Natural killer cell (primary cell): Measurements from ENCODE around the gene OR11H6. TPM values are rescaled to one million over a fixed set of nuclear protein-coding genes. Genes with fewer than 3 reads are reported as not detected.

Source experiments
- ATAC-seq, 3 donors: fragments of 150-1000 bp in 2 of 3; fragments of 200-7000 bp in 1 of 3; cut with Tn5 transposase; 1 replicate in 1 of 3; 2 replicates in 2 of 3; pipeline ENCODE4 v1.10.0; 2021; ENCODE audit warnings: mild to moderate bottlenecking in 2 of 3, moderate library complexity in 2 of 3
- DNase-seq, 2 donors: peaks; one replicate each; pipeline versions ENCODE4 v3.0.0 to v3.0.0-alpha.2; 2013 to 2021; ENCODE audit warnings: mixed read lengths in 1 of 2
- H3K27ac ChIP-seq: one replicate; pipeline ENCODE4 v1.5.1; 2013; ENCODE audit warnings: mild to moderate bottlenecking, low read length
- H3K27me3 ChIP-seq: one replicate; pipeline ENCODE4 v1.6.1; 2013; ENCODE audit warnings: low read length; ENCODE audit not compliant: control insufficient read depth, insufficient read depth
- H3K36me3 ChIP-seq: one replicate; pipeline ENCODE4 v1.6.1; 2013; ENCODE audit warnings: low read length; ENCODE audit not compliant: control insufficient read depth, insufficient read depth
- H3K4me1 ChIP-seq: one replicate; pipeline ENCODE4 v1.6.1; 2013; ENCODE audit warnings: low read length; ENCODE audit not compliant: control insufficient read depth, insufficient read depth
- H3K4me3 ChIP-seq: one replicate; pipeline ENCODE4 v1.5.1; 2013; ENCODE audit warnings: low read length
- H3K9me3 ChIP-seq: one replicate; pipeline ENCODE4 v1.6.1; 2013; ENCODE audit warnings: low read length; ENCODE audit not compliant: control insufficient read depth, insufficient read depth
- H3K27ac Mint-ChIP-seq, 2 donors: one replicate each; pipeline ENCODE4 v1.8.0; 2022; ENCODE audit warnings: mild to moderate bottlenecking in 2 of 2, mixed read lengths in 2 of 2, moderate library complexity in 1 of 2
- H3K27me3 Mint-ChIP-seq, 2 donors: one replicate each; pipeline ENCODE4 v1.8.0; 2022; ENCODE audit warnings: low read depth in 2 of 2, mixed read lengths in 2 of 2
- H3K36me3 Mint-ChIP-seq: one replicate; pipeline ENCODE4 v1.8.0; 2022; ENCODE audit warnings: mixed read lengths
- H3K4me1 Mint-ChIP-seq, 2 donors: one replicate each; pipeline ENCODE4 v1.8.0; 2022; ENCODE audit warnings: mixed read lengths in 2 of 2
- H3K4me3 Mint-ChIP-seq: one replicate; pipeline ENCODE4 v1.8.0; 2022; ENCODE audit warnings: mild to moderate bottlenecking, moderate library complexity, mixed read lengths
- H3K9me3 Mint-ChIP-seq, 2 donors: one replicate each; pipeline ENCODE4 v1.8.0; 2022; ENCODE audit warnings: mixed read lengths in 2 of 2
- CTCF ChIP-seq: fragments of 200-600 bp; IDR thresholded peaks from one replicate; pipeline ENCODE4 v1.8.0; 2022; ENCODE audit warnings: antibody characterized with exemption
- WGBS: methylation state at CpG from one replicate; pipeline ENCODE4 v1.1.7; 2013; ENCODE audit warnings: missing lambda C conversion rate; ENCODE audit not compliant: insufficient coverage; 5-methylcytosine and 5-hydroxymethylcytosine counted together
- intact Hi-C: fragments of 100-400 bp; cut with micrococcal nuclease; formaldehyde crosslinking; loops from one replicate; pipeline ENCODE4 v1.14.2; 2022
- total RNA-seq, 4 donors: library from RNA; stranded (reverse); fragments of 120-200 nt in 1 of 4; gene quantifications; one replicate each; pipeline versions ENCODE4 v1.2.3 to v1.2.4, GENCODE V29; 2013 to 2022

OR11H6 gene
- total RNA-seq, 3 donors from 2014 or later (not counting 1 experiment from before 2014, with no cell fraction given), result not detected

GRCh38 chr14:20274062-20274461, 50.6 kb downstream of the OR11H6 start:
- H3K27ac ChIP-seq, result no peak overlapping the region
- H3K27me3 Mint-ChIP-seq, result no peaks in the 10 kb centered on the region
- no peak overlapping the region for H3K4me3 ChIP-seq
- H3K27me3 ChIP-seq, result no peaks in the 10 kb centered on the region
- intact Hi-C loops, result no loop called here
- WGBS, result 100% methylated on average over 2 of the region's 2 CpGs
- ATAC-seq (no peak), DNase-seq (no peak)
- peaks cover 9% of the 10 kb centered on the region for H3K9me3 ChIP-seq
- H3K9me3 Mint-ChIP-seq, result peaks cover 9% of the 10 kb centered on the region in 2 donors
- no peaks in the 10 kb centered on the region for H3K4me1 ChIP-seq
- TF ChIP-seq CTCF, result no peak
- H3K36me3 ChIP-seq, result peaks cover 1% of the 10 kb centered on the region
- no peak overlapping the region for H3K27ac Mint-ChIP-seq
- H3K4me1 Mint-ChIP-seq, result peaks cover 0 to 6% of the 10 kb centered on the region in 2 donors
- H3K36me3 Mint-ChIP-seq, result peaks cover 16% of the 10 kb centered on the region
- H3K4me3 Mint-ChIP-seq, result no peak overlapping the region

Other genes with a start within 250 kb of the OR11H6 start
- gene OR4K15, start 248.1 kb upstream of the OR11H6 start, total RNA-seq, result not detected
- not detected for gene OR4Q2, start 221.5 kb upstream of the OR11H6 start, total RNA-seq
- not detected for gene OR4K14, start 204.4 kb upstream of the OR11H6 start, total RNA-seq
- not detected for gene OR4K13, start 187.7 kb upstream of the OR11H6 start, total RNA-seq
- gene OR4L1, start 163.7 kb upstream of the OR11H6 start, total RNA-seq, result not detected
- gene OR4K17, start 113.0 kb upstream of the OR11H6 start, total RNA-seq, result not detected
- not detected for gene OR4N5, start 84.9 kb upstream of the OR11H6 start, total RNA-seq
- gene OR11G2, start 32.8 kb upstream of the OR11H6 start, total RNA-seq, result not detected
- gene OR11H7, start 5.3 kb downstream of the OR11H6 start, total RNA-seq, result not detected
- gene OR11H4, start 15.6 kb downstream of the OR11H6 start, total RNA-seq, result not detected
- gene TTC5, start 82.2 kb downstream of the OR11H6 start, total RNA-seq, result 10 to 100 TPM; 18.1 to 23.5 (median 21.6) TPM
- 10 to 100 TPM; 20.8 to 21.5 (median 21.2) TPM for gene CCNB1IP1, start 109.6 kb downstream of the OR11H6 start, total RNA-seq
- gene PARP2, start 119.9 kb downstream of the OR11H6 start, total RNA-seq, result 10 to 100 TPM; 18.2 to 28.3 (median 22.2) TPM
- gene TEP1, start 189.8 kb downstream of the OR11H6 start, total RNA-seq, result 10 to 100 TPM; 76.3 to 83.2 (median 80.8) TPM
- gene KLHL33, start 212.5 kb downstream of the OR11H6 start, total RNA-seq, result under 1 TPM; 0.25 to 0.97 (median 0.31) TPM
- 10 to 100 TPM; 60.1 to 65.4 (median 63.3) TPM for gene OSGEP, start 231.1 kb downstream of the OR11H6 start, total RNA-seq
- gene APEX1, start 231.5 kb downstream of the OR11H6 start, total RNA-seq, result 10 to 100 TPM; 66.0 to 77.6 (median 74.9) TPM
- 10 to 100 TPM; 61.5 to 68.2 (median 63.3) TPM for gene PIP4P1, start 237.7 kb downstream of the OR11H6 start, total RNA-seq
- gene PNP, start 245.7 kb downstream of the OR11H6 start, total RNA-seq, result 10 to 100 TPM; 49.5 to 76.8 (median 51.8) TPM